Embryonic facial prominence (tissue), 1 donor: Measurements from ENCODE around the gene STK32B.
"Not testable (repeated sequence)": the region's sequence is repeated elsewhere in the genome, so short reads cannot be mapped to it uniquely, and the experiment has no call there.

Source experiments
- DNase-seq: peaks from one replicate; pipeline ENCODE4 v3.0.0-alpha.2; 2016; ENCODE audit errors: extremely low spot score

The STK32B gene

GRCh38 chr4:5051278-5052203 lies at the start of gene STK32B:
TSS of gene STK32B (plus strand) at chr4:5051480.
- DNase-seq: no peak

- not testable (repeated sequence) for DNase-seq
Measured at GRCh38 chr4:5001641-5002040, 49.6 kb upstream of the STK32B start.

- DNase-seq: no peak
Measured at GRCh38 chr4:5003372-5003857, 47.9 kb upstream of the STK32B start.

GRCh38 chr4:5003918-5004317 lies 47.4 kb upstream of the STK32B start:
- no peak for DNase-seq

- DNase-seq: no peak
Measured at GRCh38 chr4:5004496-5004895, 46.8 kb upstream of the STK32B start.

- DNase-seq: not testable (repeated sequence)
Measured at GRCh38 chr4:5006932-5007331, 44.3 kb upstream of the STK32B start.

- DNase-seq: no peak
Measured at GRCh38 chr4:5009796-5010195, 41.5 kb upstream of the STK32B start.

- DNase-seq: no peak
Measured at GRCh38 chr4:5010984-5011383, 40.3 kb upstream of the STK32B start.

- no peak for DNase-seq
Measured at GRCh38 chr4:5012244-5012898, 38.9 kb upstream of the STK32B start.

GRCh38 chr4:5012958-5013357 lies 38.3 kb upstream of the STK32B start:
- no peak for DNase-seq

GRCh38 chr4:5014007-5014682 lies 37.1 kb upstream of the STK32B start:
- DNase-seq: no peak

GRCh38 chr4:5018096-5018495 lies 33.2 kb upstream of the STK32B start:
- DNase-seq: no peak

GRCh38 chr4:5018603-5019002 lies 32.7 kb upstream of the STK32B start:
- DNase-seq: no peak

- no peak for DNase-seq
Measured at GRCh38 chr4:5019274-5019673, 32.0 kb upstream of the STK32B start, which contains the start of gene CYTL1. TSS of gene CYTL1 (minus strand) at chr4:5019458. CDS start at chr4:5019445, 13 bp downstream.

GRCh38 chr4:5019796-5020195 lies 31.5 kb upstream of the STK32B start:
- DNase-seq: no peak

- no peak for DNase-seq
Measured at GRCh38 chr4:5020341-5020740, 30.9 kb upstream of the STK32B start.

- no peak for DNase-seq
Measured at GRCh38 chr4:5021546-5021945, 29.7 kb upstream of the STK32B start.

- DNase-seq: no peak
Measured at GRCh38 chr4:5024673-5025072, 26.6 kb upstream of the STK32B start.

- DNase-seq: no peak
Measured at GRCh38 chr4:5026371-5026770, 24.9 kb upstream of the STK32B start.

GRCh38 chr4:5027346-5027745 lies 23.9 kb upstream of the STK32B start:
- DNase-seq: no peak

GRCh38 chr4:5028480-5028879 lies 22.8 kb upstream of the STK32B start:
- DNase-seq: no peak

GRCh38 chr4:5029447-5029846 lies 21.8 kb upstream of the STK32B start:
- no peak for DNase-seq
